ENCODE results near the gene FAM227A. TPM values are rescaled to one million over a fixed set of nuclear protein-coding genes. Genes with fewer than 3 reads are reported as not detected.

FAM227A gene
- total and polyA plus RNA-seq, 2 of the 8 experiments (the other 6 are each of a cell fraction or from before 2014, with no cell fraction given): 2.1 to 3.9 TPM

DNA sequence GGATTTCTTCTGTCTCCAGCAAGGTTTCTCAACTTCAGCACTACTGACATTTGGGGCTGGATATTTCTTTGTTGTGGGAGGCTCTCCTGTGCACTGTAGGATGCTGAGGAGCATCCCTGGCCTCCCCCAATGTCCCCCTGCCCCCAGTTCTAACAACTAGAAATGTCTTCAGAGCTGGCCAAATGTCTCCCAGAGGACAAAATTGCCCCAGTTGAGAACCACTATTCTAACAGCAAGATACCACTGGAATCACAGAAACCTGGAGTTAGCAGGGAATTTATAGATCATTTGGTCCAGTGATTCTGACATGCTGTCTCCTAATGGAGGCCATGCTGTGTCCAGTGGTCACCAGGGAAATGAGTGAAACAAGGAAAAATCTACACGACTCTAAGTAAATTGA lies 54.0 kb downstream of the FAM227A start:
- Histone ChIP-seq H4K5ac (ENCODE audit: insufficient read length, low read depth, low read length) (no peak overlapping the region), H3K9me3 (ENCODE audit: insufficient read depth in 2 of 2, low read depth in 1 of 2, low read length in 1 of 2) (no peaks in the 10 kb centered on the region), H4K91ac (replicated peaks; ENCODE audit: insufficient read length, low read length) (no peak overlapping the region), H4K20me1 (replicated peaks in 1 of 2; ENCODE audit: control insufficient read depth in 1 of 2, insufficient read depth in 2 of 2, low read length in 2 of 2) (no peaks in the 10 kb centered on the region), H3K36me3 (ENCODE audit: control insufficient read depth in 2 of 4, insufficient read depth in 4 of 4, low read length in 3 of 4) (no peaks in the 10 kb centered on the region; a peak in 1 of 8 replicates), H3K4me2 (ENCODE audit: insufficient read depth in 1 of 2, low read depth in 2 of 2, low read length in 2 of 2) (no peak overlapping the region), H3K79me2 (ENCODE audit: control insufficient read depth in 1 of 2, insufficient read depth in 2 of 2, low read length in 2 of 2) (no peaks in the 10 kb centered on the region), H2BK12ac (ENCODE audit: low read depth, low read length) (no peak overlapping the region), H3K9ac (replicated peaks in 1 of 4; ENCODE audit: extremely low read depth in 1 of 4, low read depth in 3 of 4, low read length in 3 of 4) (no peak overlapping the region), H3K56ac (replicated peaks; ENCODE audit: insufficient read length, low read depth, low read length) (no peak overlapping the region), H3K18ac (ENCODE audit: extremely low read depth, low read length) (no peak overlapping the region), H3K14ac (ENCODE audit: insufficient read length) (no peak overlapping the region), H3K4me1 (replicated peaks in 1 of 4; ENCODE audit: control insufficient read depth in 3 of 4, insufficient read depth in 4 of 4, low read length in 3 of 4) (no peaks in the 10 kb centered on the region), H2BK20ac (ENCODE audit: low read length) (no peak overlapping the region), H3K27ac (ENCODE audit: low read depth, low read length) (no peak overlapping the region), H2BK15ac (ENCODE audit: low read length) (no peak overlapping the region), H3K79me1 (ENCODE audit: low read depth, low read length) (no peaks in the 10 kb centered on the region), H3K23ac (ENCODE audit: insufficient read length) (no peak overlapping the region), H2BK120ac (replicated peaks; ENCODE audit: low read depth, low read length) (no peak overlapping the region), H2AFZ (ENCODE audit: low read length) (no peak overlapping the region), H3K4ac (replicated peaks; ENCODE audit: insufficient read length, low read depth, low read length) (no peak overlapping the region), H2AK5ac (ENCODE audit: low read depth, low read length) (no peak overlapping the region), H3K23me2 (ENCODE audit: low read depth, low read length) (no peaks in the 10 kb centered on the region), H4K8ac (ENCODE audit: extremely low read depth, insufficient read depth, low read length) (no peak overlapping the region), H3K27me3 (replicated peaks in 1 of 4; ENCODE audit: control insufficient read depth in 3 of 4, extremely low read depth in 1 of 4, insufficient read depth in 3 of 4, low read length in 3 of 4) (no peaks in the 10 kb centered on the region), H2BK5ac (ENCODE audit: low read depth, low read length) (no peak overlapping the region), H3K4me3 (ENCODE audit: extremely low read depth in 1 of 4, insufficient read depth in 2 of 4, low read depth in 3 of 4, low read length in 4 of 4) (no peak overlapping the region)
- FAIRE-seq: no peak
- ChIA-PET CTCF (ENCODE audit: partially characterized antibody) (no interaction called here), POLR2A (ENCODE audit: partially characterized antibody) (no interaction called here)
- TF ChIP-seq BRCA1 (IDR thresholded peaks at IDR 0.05; ENCODE audit: low read depth, low read length): no peak
- TF ChIP-seq HDAC6 (IDR thresholded peaks at IDR 0.05; ENCODE audit: low read depth, low read length): no peak
- no peak for TF ChIP-seq JUN (IDR thresholded peaks at IDR 0.05; ENCODE audit: low read depth, low read length)
- no peak for TF ChIP-seq SRF (IDR thresholded peaks at IDR 0.05; ENCODE audit: low read depth, low read length)
- no peak for DNase-seq (ENCODE audit: low read depth in 1 of 2, low spot score in 2 of 2)
- WGBS, 2 experiments (ENCODE audit: extremely low coverage in 1 of 2, insufficient coverage in 1 of 2, insufficient read length in 1 of 2, insufficient replicate concordance in 2 of 2, low coverage in 1 of 2, low lambda C conversion rate in 2 of 2, missing lambda C conversion rate in 1 of 2): 29% methylated on average over 1 of the region's 1 CpG; no CpG with 5 or more reads in 1 of the 2 experiments
